ENCODE results near the gene HSF4.

HSF4 gene

DNA sequence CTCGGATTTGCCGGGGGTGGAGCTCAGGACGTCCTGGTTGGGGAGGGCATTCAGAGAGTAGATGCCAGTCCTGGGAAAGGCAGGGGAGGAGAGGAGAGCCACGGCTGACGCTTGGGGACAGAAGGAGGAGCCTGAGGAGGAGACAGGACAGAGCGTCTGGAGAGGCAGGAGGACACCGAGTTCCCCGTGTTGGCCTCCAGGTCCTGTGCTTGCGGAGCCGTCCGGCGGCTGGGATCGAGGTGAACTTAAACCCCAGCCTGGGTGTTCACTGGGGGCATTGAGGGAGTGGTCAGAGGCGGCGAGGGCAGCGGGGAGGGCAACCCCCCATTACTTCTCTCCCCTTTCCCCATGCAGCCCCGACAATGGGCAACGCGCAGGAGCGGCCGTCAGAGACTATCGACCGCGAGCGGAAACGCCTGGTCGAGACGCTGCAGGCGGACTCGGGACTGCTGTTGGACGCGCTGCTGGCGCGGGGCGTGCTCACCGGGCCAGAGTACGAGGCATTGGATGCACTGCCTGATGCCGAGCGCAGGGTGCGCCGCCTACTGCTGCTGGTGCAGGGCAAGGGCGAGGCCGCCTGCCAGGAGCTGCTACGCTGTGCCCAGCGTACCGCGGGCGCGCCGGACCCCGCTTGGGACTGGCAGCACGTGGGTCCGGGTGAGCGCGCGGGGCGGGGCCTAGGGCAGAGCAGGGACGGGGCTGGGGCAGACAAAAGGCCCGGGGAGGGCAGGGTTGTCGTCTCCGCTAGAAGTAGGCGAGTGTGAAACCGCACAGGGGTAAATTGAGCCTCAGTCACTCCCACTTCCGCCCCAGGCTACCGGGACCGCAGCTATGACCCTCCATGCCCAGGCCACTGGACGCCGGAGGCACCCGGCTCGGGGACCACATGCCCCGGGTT lies 9.5 kb downstream of the HSF4 start:
- peak; percentile 95 for DNase-seq
- H3K27me3 ChIP-seq, result no peaks in the 10 kb centered on the region
- H3K4me3 ChIP-seq (ENCODE audit: low read depth, low read length), result peak overlapping the region; percentile 65
- no peaks in the 10 kb centered on the region for H3K36me3 ChIP-seq
- peaks cover 18% of the 10 kb centered on the region for H3K4me1 ChIP-seq
- TF ChIP-seq, protein P1, sequence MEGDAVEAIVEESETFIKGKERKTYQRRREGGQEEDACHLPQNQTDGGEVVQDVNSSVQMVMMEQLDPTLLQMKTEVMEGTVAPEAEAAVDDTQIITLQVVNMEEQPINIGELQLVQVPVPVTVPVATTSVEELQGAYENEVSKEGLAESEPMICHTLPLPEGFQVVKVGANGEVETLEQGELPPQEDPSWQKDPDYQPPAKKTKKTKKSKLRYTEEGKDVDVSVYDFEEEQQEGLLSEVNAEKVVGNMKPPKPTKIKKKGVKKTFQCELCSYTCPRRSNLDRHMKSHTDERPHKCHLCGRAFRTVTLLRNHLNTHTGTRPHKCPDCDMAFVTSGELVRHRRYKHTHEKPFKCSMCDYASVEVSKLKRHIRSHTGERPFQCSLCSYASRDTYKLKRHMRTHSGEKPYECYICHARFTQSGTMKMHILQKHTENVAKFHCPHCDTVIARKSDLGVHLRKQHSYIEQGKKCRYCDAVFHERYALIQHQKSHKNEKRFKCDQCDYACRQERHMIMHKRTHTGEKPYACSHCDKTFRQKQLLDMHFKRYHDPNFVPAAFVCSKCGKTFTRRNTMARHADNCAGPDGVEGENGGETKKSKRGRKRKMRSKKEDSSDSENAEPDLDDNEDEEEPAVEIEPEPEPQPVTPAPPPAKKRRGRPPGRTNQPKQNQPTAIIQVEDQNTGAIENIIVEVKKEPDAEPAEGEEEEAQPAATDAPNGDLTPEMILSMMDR (IDR thresholded peaks at IDR 0.05; ENCODE audit: low read depth, low read length), result peak; percentile 25; the same call in 1 of the 2 replicates
- H3K9me3 ChIP-seq, result no peaks in the 10 kb centered on the region

DNA sequence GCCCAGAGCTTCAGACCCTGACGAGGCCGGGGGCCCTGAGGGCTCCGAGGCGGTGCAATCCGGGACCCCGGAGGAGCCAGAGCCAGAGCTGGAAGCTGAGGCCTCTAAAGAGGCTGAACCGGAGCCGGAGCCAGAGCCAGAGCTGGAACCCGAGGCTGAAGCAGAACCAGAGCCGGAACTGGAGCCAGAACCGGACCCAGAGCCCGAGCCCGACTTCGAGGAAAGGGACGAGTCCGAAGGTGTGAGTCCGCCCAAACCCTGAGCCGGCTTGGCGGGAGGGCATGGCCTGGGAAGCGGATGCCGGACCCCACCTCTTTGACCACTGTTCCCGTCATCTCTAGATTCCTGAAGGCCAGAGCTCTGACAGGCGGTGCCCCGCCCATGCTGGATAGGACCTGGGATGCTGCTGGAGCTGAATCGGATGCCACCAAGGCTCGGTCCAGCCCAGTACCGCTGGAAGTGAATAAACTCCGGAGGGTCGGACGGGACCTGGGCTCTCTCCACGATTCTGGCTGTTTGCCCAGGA lies 10.2 kb downstream of the HSF4 start:
- TF ChIP-seq, protein P1 (IDR thresholded peaks at IDR 0.05; ENCODE audit: low read depth, low read length), result no peak

DNA sequence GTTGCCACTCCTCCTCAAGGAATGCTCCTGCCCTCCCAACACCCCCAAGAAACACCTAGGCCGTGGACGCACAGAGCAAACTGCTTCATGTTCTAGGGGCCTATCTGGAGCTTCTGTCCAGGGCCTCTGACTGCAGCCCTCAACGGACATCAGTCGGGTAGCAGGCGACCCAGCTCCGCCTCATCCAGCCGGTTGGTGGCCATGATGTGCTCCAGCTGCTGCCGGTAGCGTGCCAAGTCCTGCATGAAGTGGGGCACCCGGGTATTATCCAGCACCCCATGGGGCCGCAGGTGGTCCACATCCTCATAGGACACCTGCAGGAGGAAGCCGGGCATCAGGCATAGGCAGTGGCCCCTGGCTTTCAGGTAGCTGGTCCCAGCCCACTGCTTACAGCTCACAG lies 12.1 kb downstream of the HSF4 start:
- DNase-seq, result no peak
- TF ChIP-seq, protein P1 (IDR thresholded peaks at IDR 0.05; ENCODE audit: low read depth, low read length), result no peak
- no peaks in the 10 kb centered on the region for H3K36me3 ChIP-seq
- no peaks in the 10 kb centered on the region for H3K27me3 ChIP-seq
- H3K9me3 ChIP-seq, result no peaks in the 10 kb centered on the region
- H3K4me1 ChIP-seq, result peaks cover 4% of the 10 kb centered on the region; the same call in 1 of the 2 replicates
- H3K4me3 ChIP-seq (ENCODE audit: low read depth, low read length), result no peak overlapping the region

More for the DNA sequence above, 10.2 kb downstream of the HSF4 start:
- Histone ChIP-seq H3K9me3 (no peaks in the 10 kb centered on the region), H3K4me3 (ENCODE audit: low read depth, low read length) (peak overlapping the region; percentile 65), H3K36me3 (no peaks in the 10 kb centered on the region), H3K27me3 (no peaks in the 10 kb centered on the region), H3K4me1 (peaks cover 13% of the 10 kb centered on the region)
- no peak for DNase-seq

DNA sequence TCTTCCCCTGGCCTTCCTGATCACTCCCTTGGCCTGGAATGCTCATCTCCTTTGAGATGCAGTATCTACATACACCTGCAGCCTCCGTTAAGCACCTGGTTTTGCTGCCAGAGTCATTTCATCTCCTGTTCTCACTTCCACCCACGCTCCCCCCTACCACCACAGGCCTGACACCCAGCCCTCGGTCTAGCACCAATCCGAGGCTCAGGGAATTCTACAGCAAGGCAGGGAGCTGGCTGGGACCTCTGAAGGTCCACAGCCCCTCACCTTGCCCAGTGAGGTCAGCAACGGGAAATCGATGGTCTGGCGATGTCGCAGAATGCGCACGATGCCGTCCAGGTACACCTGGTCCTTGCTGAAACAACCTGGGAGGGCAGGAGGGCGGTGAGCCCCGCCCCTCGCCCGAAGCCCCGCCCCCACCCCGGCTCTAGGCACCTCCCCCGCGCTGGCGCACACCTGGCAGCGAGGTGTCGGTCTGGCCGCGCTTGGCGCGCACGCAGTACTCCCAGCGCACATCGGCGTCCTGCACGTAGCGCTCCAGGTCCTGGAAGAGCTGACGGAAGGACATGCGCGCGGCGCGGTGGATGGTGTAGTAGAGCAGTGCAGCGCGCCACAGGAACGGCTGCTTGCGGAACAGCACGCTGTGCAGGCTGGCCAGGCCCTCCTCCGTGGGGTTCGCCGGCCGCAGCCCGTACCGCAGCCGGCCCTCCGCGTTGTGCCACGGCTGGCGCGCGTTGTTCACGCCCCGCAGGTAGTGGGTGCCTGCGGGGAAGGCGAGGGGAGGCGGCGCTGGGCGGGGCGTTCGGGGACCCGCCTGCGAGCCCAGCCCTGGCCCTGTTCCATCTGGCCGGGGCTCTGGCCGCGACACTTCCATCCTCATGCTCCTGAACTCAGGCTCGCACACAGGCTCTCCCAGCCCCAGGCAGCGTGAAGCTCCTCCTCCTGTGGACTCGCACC lies 13.5 kb downstream of the HSF4 start:
- no peaks in the 10 kb centered on the region for H3K27me3 ChIP-seq
- peak; percentile 75 for DNase-seq
- TF ChIP-seq, protein P1 (IDR thresholded peaks at IDR 0.05; ENCODE audit: low read depth, low read length), result no peak
- H3K36me3 ChIP-seq, result no peaks in the 10 kb centered on the region
- peak overlapping the region; percentile 57 for H3K4me3 ChIP-seq (ENCODE audit: low read depth, low read length)
- no peaks in the 10 kb centered on the region for H3K9me3 ChIP-seq
- peaks cover 4% of the 10 kb centered on the region; the same call in 1 of the 2 replicates for H3K4me1 ChIP-seq

DNA sequence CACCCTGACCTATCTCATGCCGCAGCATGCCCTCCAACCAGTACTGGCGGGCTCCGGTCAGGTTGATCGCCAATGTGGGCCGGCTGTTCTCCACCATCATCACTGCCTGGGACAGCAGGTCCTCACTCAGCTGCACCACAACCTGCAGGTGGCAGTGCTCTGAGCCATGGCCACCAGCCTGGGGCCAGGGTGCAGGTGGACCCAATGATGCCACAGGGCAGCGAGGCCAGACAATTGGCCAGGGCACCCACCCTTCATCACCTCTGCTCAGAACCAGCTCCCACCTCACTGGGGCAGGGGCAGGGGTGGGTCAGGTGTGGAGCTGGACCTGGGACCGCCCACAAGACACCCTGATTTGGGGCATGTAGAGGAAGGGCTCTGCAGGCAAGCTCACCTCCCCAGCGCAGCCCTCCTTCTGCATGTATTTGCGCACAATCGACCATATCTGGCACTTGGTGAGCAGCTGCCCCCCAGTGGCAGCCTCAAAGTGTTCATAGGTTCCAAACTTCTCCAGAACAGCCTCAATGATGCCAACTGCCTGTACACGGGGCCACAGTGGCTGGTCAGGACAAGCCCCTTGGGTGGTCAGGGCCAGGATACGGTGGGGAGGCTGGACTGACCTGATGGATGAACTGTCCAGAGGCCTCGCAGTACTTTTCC lies 15.0 kb downstream of the HSF4 start:
- H3K27me3 ChIP-seq, result no peaks in the 10 kb centered on the region
- H3K4me1 ChIP-seq, result peaks cover 4% of the 10 kb centered on the region; the same call in 1 of the 2 replicates
- no peak for DNase-seq
- H3K9me3 ChIP-seq, result no peaks in the 10 kb centered on the region
- TF ChIP-seq, protein P1 (IDR thresholded peaks at IDR 0.05; ENCODE audit: low read depth, low read length), result peak; percentile 35
- H3K36me3 ChIP-seq, result no peaks in the 10 kb centered on the region
- H3K4me3 ChIP-seq (ENCODE audit: low read depth, low read length), result no peak overlapping the region
